ENCODE results near the gene ZMAT5. TPM values are rescaled to one million over a fixed set of nuclear protein-coding genes. Genes with fewer than 3 reads are reported as not detected.

ZMAT5 gene
- total and polyA plus RNA-seq, 2 donors from 2014 or later = 21.3 to 47.7 TPM

- H3K36me3 ChIP-seq (ENCODE audit: control insufficient read depth in 2 of 3, insufficient read depth in 3 of 3, low read length in 3 of 3) = peaks cover 2 to 41% (median 38%) of the 10 kb centered on the region in 3 donors
- no peak overlapping the region for H3K9ac ChIP-seq (ENCODE audit: low read length in 3 of 3)
- no peaks in the 10 kb centered on the region for H3K9me3 ChIP-seq (ENCODE audit: control insufficient read depth in 2 of 3, insufficient read depth in 1 of 3, low read length in 3 of 3)
- intact Hi-C loops (cut with DNase I) = no loop called here
- DNase-seq (no peak), FAIRE-seq (no peak)
- H3K4me1 ChIP-seq (ENCODE audit: control insufficient read depth in 2 of 3, insufficient read depth in 2 of 3, low read depth in 1 of 3, low read length in 3 of 3) = peaks cover 0 to 1% (median 0%) of the 10 kb centered on the region in 3 donors
- no peak overlapping the region for H3K4me3 ChIP-seq (ENCODE audit: low read length in 3 of 3)
- no peak for TF ChIP-seq CTCF (IDR thresholded peaks at IDR 0.05; ENCODE audit: borderline replicate concordance, extremely low read depth, insufficient read depth)
- H3K27ac ChIP-seq (ENCODE audit: low read depth in 2 of 2, low read length in 2 of 2) = no peak overlapping the region
- H3K27me3 ChIP-seq (ENCODE audit: control insufficient read depth, insufficient read depth, low read length) = no peaks in the 10 kb centered on the region
These were observed 26.6 kb upstream of the ZMAT5 start for GRCh38 chr22:29793396-29793795.

GRCh38 chr22:29790061-29790460 is 23.3 kb upstream of the ZMAT5 start:
- no peak for FAIRE-seq
- peaks cover 2 to 42% (median 26%) of the 10 kb centered on the region in 3 donors for H3K36me3 ChIP-seq (ENCODE audit: control insufficient read depth in 2 of 3, insufficient read depth in 3 of 3, low read length in 3 of 3)
- H3K27me3 ChIP-seq (ENCODE audit: control insufficient read depth, insufficient read depth, low read length) = no peaks in the 10 kb centered on the region
- no peaks in the 10 kb centered on the region for H3K9me3 ChIP-seq (ENCODE audit: control insufficient read depth in 2 of 3, insufficient read depth in 1 of 3, low read length in 3 of 3)
- H3K4me3 ChIP-seq (ENCODE audit: low read length in 3 of 3) = no peak overlapping the region
- no peak for TF ChIP-seq CTCF (IDR thresholded peaks at IDR 0.05; ENCODE audit: borderline replicate concordance, extremely low read depth, insufficient read depth)
- DNase-seq = no peak
- intact Hi-C loops (cut with DNase I) = no loop called here
- H3K4me1 ChIP-seq (ENCODE audit: control insufficient read depth in 2 of 3, insufficient read depth in 2 of 3, low read depth in 1 of 3, low read length in 3 of 3) = no peaks in the 10 kb centered on the region
- H3K27ac ChIP-seq (ENCODE audit: low read depth in 2 of 2, low read length in 2 of 2) = no peak overlapping the region
- no peak overlapping the region for H3K9ac ChIP-seq (ENCODE audit: low read length in 3 of 3)

- Histone ChIP-seq H3K9ac (ENCODE audit: low read length in 3 of 3) (no peak overlapping the region), H3K4me3 (ENCODE audit: low read length in 3 of 3) (no peak overlapping the region), H3K4me1 (ENCODE audit: control insufficient read depth in 2 of 3, insufficient read depth in 2 of 3, low read depth in 1 of 3, low read length in 3 of 3) (no peaks in the 10 kb centered on the region), H3K9me3 (ENCODE audit: control insufficient read depth in 2 of 3, insufficient read depth in 1 of 3, low read length in 3 of 3) (no peaks in the 10 kb centered on the region), H3K27ac (ENCODE audit: low read depth in 2 of 2, low read length in 2 of 2) (no peak overlapping the region), H3K36me3 (ENCODE audit: control insufficient read depth in 2 of 3, insufficient read depth in 3 of 3, low read length in 3 of 3) (peaks cover 2 to 41% (median 23%) of the 10 kb centered on the region in 3 donors), H3K27me3 (ENCODE audit: control insufficient read depth, insufficient read depth, low read length) (no peaks in the 10 kb centered on the region)
- FAIRE-seq = no peak
- DNase-seq = no peak
- intact Hi-C loops (cut with DNase I) = no loop called here
- TF ChIP-seq CTCF (IDR thresholded peaks at IDR 0.05; ENCODE audit: borderline replicate concordance, extremely low read depth, insufficient read depth) = no peak
These were observed 21.8 kb upstream of the ZMAT5 start for GRCh38 chr22:29788339-29789279.
